ENCODE results near the gene VGF.

- TF ChIP-seq EZH2 (IDR thresholded peaks at IDR 0.05) (no peak), POLR2AphosphoS5 (IDR thresholded peaks at IDR 0.05; ENCODE audit: borderline replicate concordance, low read depth, low read length) (no peak), FOXP2 (optimal IDR thresholded peaks at IDR 0.05; ENCODE audit: control extremely low read depth, extremely low read length, insufficient read depth) (no peak)
These were observed 10.7 kb downstream of the VGF start for GRCh38 chr7:101154693-101155102.

Measured in SK-N-MC (cell line).